Renal pelvis (tissue), 4 donors: ENCODE data around the gene UTS2R. TPM values are rescaled to one million over a fixed set of nuclear protein-coding genes. Genes with fewer than 3 reads are reported as not detected.
"Not testable (repeated sequence)": the region's sequence is repeated elsewhere in the genome, so short reads cannot be mapped to it uniquely, and the experiment has no call there.

Experiments used
- DNase-seq: peaks from one replicate; pipeline ENCODE4 v3.0.0-alpha.2; 2013
- polyA plus RNA-seq, 3 donors: library from polyadenylated mRNA; unstranded; fragments of 120-200 nt; gene quantifications; one replicate each; pipeline ENCODE4 v1.2.1, GENCODE V29; 2013; ENCODE audit not compliant: insufficient read length in 3 of 3

The UTS2R gene
- polyA plus RNA-seq, 3 donors: 0.71 to 0.91 (median 0.75) TPM

DNA sequence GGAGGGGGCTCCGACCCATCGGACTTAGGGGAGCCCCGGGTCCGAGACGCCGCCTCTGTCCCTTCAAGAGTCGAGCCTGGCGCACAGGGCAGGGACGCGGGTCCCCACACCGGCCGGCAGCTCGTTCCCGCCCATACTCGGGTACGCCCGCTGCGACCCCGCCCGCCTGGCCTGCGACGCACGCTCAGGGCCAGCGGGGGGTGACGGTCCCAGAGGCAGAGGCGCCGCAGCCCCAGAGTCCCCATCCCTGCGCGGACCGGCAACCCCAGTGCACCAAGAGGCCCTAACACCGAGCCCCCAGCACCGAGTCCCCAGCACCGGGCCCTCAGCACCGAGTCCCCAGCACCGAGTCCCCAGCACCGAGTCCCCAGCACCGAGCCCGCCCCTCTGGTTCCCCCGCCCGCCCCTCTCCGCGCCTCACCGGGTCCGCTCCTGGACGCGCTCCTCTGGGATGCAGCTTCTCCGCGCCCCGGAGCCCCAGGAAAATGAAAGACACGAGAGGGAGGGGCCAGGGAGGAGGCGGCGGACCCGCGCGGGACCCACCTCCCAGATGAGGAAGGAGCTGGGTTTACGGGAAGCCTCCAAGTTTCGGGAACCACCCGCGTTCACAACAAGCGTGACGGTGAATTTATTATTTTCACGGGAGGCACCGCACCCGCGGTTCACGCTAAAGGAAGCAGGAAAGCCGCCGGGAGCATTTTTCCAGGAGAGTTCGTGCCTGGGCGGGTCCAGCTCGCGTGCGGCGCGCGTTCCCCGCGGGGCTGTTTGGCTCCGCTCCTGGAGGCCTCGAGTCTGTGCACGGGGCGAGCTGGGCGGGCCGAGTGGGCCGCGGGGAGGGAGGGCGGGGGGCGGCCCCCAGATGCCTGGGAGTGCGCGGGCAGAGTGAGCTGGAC lies 38.0 kb upstream of the UTS2R start, which contains the start of gene SECTM1:
SECTM1 (minus strand) TSS at position 488 of the 893 bp plus-strand sequence. CDS start 6,526 bp downstream, outside the sequence.
- DNase-seq: no peak

DNA sequence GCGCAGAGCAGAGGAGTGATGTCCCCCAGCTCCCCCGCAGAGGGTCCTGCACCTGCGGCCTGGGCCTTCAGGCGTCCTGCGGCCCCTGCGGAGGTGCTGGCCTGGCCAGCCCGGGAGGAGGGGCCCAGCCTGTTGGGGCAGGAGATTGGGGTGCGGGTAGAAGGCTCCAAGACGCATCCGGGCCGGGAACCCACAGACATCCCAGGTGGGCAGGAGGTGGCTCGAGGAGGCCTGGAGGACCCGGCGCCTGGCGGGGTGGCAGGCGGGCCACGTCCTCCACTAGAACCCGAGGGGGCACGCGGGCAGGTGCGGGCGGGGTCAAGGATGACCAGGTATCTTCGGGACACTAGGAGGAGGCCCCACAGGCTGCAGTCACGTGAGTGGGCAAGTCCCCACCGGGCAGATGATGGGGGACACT lies 37.4 kb upstream of the UTS2R start:
- no peak for DNase-seq

DNA sequence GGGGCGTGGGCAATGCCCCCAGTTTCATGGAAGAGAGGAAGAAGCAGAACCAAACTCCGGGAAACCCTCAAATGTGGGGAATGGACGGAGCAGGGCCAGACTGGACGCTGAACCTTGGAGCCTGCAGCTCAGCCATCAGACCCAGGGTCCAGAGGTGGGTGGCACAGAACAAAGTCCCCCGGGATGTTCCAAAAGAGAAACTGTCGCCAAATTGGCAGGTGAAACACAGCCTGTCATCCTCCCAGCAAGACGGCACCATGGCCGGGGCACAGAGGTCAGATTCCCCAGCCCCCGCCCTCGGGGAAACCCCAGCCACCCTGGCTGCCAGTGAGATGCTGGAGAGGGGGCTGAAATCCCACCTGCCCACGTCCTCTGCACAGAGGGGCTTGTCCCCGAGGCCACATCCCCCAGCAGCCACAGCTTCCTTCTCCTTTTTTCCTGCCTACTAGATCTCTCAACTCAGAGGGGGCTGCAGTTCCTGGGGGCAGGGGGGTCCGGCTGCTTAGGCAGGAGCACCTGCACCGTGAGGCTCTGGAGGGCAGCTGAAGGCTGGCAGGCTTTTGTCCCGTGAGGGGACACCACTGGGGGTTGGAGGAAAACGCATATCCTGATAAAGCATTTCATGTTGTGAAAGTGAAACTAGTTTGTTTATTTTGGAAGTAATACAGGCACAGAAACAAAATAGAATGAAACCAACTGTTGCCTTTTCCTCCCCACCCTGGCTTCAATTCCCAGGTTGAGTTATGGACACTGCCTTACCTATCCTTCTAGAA lies 36.8 kb upstream of the UTS2R start:
- no peak for DNase-seq

DNA sequence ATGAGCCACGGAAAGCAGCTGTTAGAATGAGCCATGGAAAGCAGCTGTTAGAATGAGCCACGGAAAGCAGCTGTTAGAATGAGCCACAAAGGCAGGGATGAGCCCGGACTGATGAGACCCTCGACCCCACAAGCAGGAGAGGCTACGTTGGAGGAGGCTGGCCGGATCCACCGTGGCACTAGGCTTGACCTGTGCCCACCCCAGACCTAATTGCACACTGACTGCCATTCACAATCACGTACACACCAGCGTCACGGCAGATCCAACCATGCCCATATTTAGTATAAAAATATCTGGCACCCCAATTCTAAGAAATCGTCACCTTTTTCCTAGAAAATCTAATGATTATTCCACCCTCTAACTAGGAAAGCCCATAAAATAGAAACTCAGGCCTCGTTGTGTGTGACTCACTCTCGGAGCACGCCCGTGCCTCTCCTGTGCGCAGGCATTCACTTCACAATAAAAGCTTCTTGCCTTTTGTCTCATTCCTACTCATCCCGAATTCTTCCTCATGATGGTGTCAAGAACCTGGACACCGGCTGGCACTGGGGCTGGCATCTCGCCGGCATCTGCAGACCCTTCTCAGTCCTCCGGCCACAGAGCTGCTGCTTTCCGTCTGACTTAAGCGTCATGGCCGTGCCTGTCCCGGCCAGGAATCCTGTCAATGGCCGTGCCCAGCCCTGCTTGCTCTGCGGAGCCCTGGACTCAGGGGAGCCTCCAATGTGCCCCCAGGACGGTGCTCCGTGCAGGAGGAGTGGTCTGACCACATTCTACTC lies 32.5 kb upstream of the UTS2R start:
- DNase-seq: no peak

DNA sequence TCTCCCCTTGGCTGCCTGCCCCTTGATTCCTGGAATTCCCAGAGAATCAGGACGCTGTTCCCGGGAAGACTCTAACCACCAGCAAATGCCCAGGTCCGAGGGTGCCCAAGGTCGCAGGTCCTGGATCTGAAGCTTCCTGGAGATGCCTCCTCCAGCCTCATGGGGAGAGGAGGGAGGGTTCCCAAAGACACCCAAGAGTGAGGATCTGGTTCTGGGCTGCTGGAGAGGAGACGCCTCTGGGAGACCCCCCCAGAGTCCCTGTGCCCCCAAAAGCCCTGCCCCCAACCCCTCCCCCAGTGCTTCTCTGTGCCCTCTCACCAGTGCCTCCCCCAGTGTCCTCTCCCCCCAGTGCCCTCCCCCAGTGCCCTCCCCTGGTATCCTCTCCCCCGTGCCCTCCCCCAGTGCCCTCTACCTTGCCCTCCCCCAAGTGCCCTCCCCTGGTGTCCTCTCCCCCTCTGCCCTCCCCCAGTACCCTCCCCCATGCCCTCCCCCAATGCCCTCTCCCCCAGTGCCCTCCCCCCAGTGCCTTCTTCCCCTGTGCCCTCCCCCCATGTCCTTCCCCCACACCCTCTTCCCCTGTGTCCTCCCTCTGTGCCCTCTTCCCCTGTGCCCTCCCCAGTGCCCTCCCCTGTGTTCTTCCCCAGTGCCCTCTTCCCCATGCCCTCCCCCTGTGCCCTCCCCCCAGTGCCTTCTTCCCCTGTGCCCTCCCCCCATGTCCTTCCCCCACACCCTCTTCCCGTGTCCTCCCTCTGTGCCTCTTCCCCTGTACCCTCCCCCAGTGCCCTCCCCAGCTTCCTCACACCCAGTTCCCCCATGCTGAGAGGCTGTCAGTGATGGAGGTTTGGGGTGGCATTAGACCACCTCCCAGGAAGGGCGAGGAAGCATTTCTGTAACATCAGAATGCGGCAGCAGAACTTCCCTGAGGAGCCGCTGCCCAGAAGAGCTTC lies 31.7 kb upstream of the UTS2R start:
- no peak for DNase-seq

DNA sequence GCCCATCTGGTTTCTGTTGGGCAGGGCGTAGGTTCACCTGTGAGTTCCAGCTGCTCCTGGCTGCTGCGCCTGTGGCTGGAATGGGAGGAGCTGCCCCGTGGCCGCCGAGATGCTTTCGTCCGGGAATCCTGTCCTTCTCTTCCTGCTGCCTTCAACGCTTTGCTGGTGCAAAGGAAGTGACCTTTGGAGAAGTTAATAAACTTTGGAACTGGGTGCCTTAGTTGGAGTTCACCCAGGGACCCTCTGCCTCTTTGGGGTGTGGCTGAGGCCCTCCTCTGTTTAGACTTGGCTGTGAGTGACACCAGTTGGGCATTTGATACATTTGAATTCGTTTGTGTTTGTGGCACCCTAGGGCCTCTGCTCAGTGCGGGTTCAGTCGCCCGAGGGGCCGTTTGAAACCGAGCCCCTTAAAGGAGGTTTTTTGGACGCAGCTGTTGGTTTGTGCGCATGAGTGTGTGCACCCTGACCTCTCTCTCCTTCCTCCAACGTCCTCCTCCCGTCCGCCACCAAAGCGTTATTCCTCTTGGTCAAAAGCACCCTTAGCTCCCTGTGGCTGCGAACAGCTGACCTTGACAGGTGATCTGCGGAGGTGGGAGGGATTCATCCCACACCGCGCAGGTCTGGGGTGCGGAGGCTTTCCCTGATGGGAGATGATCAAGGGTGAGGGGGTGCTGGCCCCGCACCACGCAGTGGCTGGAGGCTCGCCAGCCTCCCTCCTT lies 29.0 kb upstream of the UTS2R start:
- no peak for DNase-seq

DNA sequence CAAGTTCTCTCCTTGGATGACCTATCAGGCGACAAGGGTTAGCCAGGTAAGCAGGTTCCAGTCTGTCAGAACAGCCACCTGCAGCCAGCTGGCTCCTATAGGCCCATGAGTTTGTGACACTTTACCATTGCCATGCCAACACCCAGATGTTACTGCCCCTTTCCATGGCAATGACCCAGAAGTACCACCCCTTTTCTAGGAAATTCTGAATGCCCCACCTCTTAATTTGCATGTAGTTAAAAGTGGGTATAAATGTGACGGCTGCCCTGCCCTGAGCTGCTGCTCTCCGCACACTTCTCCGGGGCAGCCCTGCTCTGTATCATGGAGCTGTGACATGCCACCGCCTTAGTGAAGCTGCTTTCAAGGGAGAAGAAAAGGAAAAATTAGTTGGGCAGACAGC lies 28.0 kb upstream of the UTS2R start:
- DNase-seq: no peak

DNA sequence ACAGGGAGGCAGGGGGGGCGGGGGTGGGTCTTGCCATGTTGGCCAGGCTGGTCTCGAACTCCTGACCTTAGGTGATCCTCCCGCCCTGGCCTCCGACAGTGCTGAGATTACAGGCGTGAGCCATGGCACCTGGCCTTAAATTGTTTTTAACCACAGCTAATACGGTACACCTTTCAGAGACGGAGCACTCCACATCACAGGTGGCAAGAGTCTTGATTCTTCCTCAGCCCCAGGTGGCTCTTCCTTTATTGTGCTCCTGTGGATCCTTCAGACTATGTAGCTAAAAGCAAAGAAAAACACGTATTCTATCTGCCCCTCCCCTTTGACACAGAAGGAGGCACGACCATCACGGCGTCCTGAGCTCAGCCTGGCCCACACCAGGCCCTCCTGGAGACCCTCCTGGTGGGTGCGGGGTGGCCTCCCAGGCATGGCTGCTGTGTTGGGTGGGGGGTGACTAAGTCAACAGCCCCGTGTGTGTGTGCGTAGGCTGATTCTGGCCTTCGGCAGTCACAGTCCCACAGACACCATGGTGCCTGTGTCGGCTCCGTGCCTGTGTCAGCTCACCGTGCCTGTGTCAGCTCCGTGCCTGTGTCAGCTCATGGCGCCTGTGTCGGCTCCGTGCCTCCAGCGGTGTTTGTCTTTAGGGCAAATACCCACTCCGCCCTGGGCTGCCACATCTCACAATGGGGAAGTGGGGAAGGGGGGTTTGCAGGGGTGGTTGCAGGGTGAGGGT lies 27.2 kb upstream of the UTS2R start:
- DNase-seq: no peak

DNA sequence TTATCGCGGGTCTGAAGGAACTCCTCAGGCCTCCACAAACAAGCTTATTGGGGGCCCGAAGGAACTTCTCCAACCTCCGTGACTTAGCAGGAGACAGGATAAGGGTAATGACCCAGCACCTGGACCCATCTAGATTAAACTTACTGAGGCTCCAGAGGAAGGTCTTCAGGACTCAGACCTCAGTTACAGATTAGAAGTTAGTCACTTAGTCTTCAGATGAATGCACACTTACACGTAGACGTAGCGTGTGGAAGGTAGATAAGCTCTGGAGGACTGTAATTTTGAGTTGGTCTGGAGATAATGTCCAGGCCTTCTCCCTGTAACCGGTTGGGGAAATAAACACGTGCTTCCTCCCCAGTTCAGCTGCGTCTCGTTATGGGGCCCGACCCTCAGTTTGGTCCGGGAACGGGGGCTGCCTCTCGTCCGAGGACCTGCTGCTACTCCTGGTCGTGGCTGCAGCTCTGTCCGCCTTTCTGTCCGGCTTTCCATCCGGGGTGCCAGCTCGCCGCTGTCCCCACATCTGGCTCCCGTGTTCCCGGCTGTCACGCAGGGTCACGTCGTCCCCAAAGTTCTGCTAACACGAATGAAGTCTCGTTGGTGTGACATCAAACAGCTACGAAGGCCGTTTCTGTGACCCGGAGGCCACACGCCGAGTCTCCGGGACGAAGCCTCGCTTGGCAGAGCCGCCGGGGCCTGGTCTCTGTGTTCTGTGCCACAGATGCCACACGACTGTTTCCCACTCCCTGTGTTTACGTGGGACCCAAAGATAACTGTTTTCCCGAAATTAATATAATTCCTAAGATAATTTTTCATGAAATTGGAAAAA lies 26.2 kb upstream of the UTS2R start:
- DNase-seq: no peak

DNA sequence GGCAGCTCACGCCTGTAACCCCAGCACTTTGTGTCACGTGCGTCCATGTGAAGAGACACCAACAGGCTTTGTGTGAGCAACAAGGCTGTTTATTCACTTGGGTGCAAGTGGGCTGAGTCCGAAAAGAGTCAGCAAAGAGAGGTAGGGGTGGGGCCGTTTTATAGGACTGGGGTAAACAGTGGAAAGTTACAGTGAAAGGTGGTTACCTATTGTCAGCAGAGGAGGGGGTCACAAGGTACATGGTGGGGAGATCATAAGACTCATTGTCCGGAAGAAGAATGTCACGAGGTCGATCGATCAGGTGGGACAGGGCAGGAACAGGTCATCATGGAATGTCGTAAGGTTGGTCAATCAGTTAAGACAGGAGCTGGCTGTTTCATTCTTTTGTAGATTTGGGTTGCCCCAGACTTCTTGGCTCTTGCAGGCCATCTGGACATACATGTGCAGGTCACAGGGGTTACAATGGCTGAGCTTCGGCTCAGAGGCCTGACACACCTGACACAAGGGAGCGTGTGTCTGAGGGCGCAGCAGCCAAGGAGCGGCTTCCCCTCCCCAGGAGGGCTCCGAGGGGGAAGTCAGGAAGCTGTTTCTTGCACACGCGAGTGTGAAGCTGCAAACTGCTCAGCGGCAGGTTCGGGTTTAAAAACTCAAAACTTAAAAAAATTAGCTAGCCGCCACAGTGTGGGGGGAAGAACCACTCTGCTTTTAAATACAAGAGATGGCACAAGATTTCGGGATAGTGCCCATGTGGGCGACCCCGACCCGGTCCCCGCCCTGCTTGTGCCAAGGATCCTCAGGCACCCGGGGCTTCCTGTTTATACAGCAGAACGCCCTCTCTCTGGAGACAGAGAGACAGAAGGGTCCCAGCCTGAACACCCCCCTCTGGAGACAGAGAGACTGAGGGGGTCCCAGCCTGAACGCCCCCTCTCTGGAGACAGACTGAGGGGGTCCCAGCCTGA lies 24.9 kb upstream of the UTS2R start:
- DNase-seq: no peak

DNA sequence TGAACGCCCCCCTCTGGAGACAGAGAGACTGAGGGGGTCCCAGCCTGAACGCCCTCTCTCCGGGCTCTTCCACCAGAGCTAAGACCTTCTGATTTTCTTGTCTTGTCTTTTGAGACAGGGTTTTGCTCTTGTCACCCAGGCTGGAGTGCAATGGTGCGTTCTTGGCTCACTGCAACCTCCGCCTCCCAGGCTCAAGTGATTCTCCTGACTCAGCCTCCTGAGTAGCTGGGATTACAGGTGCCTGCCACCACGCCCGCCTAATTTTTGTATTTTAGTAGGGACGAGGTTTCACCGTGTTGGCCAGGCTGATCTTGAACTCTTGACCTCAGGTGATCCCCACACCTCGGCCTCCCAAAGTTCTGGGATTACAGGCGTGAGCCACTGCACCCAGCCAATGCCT lies 23.6 kb upstream of the UTS2R start:
- not testable (repeated sequence) for DNase-seq

DNA sequence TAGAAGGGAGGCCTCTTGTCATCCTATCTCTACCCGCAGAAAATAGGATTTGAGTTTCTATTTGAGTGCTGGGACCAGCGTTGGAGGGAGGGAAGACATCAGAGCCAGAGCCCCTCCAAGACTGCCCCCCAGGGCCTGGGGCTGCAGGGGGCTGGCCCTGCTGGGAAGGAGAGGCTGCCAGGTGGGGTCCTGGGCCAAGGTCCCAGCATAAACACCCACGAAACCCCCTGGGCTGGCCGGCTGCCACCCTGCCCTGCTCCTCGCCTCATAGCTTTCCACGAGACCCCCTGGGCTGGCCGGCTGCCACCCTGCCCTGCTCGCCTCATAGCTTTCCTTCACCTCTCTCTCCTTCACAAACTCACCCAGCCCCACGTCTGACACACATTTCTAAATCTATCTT lies 23.1 kb upstream of the UTS2R start:
- DNase-seq: no peak

DNA sequence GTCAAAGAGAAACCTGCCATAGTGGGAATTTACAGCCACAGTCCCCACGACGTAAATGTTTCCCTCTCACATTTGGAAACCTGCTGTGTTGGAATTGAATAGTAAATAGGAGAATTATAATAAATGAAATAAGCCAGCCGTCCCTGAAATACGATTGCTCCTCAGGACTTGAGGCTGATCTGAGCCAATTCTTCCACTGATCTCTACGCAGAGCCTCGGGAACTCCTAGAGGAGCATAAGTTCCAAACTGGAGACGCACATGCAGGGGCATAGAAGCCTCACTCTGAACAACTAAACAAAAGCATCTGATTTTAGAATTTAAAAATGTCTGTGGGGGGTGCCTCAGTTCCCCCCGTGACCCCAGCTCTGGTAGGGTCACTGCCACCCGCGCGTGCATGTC lies 22.7 kb upstream of the UTS2R start:
- DNase-seq: no peak

DNA sequence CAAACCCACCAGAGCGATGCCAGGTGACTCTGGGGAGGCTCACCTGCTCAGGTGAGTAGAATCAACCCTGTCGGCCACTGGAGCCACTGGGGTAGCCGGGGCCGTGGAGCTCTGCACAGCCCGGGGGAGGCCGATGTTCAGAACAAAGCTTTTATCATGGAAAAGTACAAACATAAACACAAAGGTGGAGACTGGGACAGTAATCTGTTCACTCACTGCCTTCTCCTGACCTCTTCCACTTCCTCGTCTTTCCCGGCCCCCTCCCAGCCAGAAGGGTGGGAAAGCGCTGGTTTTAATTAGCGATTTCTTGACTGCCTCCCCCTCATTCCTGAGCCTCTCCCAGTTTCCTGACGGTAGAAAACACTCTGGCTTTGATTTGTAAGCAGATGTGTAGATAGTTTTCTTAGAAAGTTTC lies 22.3 kb upstream of the UTS2R start:
- DNase-seq: no peak

DNA sequence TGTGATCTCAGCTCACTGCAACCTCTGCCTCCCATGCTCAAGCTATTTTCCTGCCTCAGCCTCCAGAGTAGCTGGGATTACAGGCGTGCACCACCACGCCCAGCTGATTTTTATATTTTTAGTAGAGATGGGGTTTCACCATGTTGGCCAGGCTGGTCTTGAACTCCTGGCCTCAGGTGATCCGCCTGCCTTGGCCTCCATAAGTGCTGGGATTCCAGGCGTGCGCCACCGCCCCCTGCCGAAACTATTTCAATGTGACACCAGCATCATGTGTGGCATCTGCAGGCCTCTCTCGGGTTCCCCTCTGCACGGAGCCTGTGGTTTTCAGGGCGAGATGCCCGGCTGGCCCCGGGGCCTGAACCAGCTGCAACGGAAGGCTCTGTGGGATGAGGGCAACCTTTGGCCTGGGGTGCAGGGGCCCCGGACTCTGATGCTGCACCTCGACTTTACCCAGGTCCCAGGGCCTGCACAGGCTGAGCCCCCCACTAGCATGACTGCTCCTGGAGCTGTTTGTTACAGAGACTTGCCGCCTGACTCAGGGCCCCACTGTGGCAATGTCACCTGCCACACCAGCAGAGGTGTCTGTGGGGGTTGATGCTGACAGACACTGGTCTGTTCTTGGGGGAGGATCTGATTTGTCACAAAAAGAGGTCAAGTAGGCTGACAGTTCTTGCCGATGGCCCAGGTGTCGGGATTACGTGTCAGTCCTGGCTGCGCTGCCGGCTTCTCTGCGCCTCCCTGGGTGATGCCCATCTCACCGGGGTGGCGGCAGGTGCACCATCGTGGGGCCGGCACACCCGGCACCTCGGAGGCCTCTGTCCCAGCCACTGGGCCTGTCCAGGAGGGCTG lies 21.2 kb upstream of the UTS2R start:
- DNase-seq: no peak

DNA sequence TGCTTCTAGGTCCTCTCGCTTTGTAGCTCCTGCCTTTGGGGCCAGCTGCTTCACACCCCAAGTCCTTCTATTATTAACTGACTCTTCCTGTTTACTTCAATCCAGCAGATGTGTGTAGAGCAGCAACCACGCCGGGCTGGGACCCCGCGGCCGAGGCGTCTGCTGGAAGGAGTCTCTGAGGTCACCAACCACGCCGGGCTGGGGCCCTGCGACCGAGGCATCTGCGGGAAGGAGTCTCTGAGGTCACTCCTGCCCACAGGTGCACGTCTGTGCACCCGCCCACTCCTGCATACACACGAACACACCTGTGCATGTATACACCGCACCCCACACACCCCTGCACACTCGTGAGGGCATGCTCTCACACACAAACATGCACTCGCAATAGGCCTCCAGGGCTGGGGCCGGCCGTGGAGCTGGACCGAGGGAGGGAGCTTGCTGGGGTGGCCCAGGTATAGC lies 20.3 kb upstream of the UTS2R start:
- DNase-seq: no peak
